ENCODE measurements around the gene XRCC4. TPM values are rescaled to one million over a fixed set of nuclear protein-coding genes. Genes with fewer than 3 reads are reported as not detected.

The XRCC4 gene
- total RNA-seq, 1 donor from 2014 or later: 12.3 TPM

DNA sequence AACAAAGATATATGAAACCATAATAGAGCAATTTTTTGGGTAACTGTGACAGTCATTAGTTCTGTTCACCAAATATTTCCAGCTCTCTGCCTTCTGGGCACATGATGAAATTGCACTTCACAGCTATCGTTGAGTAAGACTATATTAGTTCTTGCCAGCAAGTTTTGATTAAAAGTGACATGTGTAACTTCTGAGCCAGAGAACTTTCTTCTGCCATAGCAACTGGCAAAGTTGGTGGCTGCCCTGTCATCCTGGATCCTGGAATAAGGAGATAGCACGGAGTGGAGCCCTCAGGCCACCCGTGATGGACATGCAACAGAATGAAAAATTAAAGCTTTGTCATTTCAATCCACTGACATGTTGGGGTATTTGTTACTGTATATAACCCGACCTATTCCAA is 199.8 kb downstream of the XRCC4 start:
- DNase-seq (ENCODE audit: low read depth): peak; percentile 33

DNA sequence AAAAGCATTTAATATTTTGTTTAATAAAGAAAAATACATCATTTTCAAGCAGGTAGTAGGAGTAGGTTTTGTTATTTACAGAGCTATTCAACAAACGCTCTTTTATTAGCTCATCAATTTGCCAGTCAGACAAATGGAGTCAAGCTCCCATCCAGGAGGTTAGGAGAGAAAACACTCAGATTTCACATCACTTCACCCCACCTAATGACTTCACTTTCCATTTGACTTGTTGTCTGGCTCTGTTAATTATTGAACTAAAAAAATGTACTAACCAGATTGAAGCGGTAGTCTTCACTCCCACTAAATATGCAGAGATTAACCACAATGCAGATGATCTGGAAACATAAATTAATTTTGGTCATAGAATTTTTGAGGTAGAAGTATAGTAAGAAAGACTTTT is 200.6 kb downstream of the XRCC4 start:
- peak; percentile 83 for DNase-seq (ENCODE audit: low read depth)

DNA sequence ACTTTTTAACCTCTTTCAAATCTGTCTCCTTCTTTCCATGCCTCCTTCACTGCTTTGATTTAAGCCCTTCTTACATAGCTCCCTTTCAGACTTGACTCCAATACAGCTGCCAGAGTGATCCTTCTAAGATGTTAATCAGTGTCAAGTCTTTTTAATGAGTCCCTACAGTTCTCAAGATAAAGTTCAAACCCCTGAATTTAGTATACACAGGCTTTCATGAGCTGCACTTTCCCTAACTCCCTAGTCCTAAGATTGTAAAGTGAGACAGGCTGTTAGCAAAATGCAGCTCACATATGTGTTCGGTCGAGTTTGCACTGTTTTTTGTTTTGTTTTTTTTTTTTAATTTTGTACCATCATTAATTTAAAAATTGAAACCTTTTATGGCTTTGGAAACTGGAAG is 203.8 kb downstream of the XRCC4 start:
- peak; percentile 34 for DNase-seq (ENCODE audit: low read depth)

DNA sequence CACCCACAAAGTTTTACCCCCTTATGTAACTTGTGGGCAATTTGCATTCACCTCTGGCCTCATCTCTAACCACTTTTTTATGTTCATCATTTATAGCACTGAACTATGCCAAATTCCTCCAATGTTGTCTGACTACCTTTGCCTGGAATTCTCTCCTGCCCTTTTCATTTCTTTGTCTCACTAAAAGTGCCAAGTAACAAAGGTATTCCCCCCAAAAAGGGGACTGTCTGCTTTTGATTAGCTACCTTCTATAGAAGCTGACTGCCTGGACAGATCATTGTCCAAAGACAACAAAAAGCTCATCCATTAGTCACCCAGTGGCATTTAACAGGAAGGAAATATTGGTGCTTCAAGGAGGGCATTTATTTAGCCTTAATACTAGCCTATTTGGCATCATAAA is 204.3 kb downstream of the XRCC4 start:
- DNase-seq (ENCODE audit: low read depth): peak; percentile 93

DNA sequence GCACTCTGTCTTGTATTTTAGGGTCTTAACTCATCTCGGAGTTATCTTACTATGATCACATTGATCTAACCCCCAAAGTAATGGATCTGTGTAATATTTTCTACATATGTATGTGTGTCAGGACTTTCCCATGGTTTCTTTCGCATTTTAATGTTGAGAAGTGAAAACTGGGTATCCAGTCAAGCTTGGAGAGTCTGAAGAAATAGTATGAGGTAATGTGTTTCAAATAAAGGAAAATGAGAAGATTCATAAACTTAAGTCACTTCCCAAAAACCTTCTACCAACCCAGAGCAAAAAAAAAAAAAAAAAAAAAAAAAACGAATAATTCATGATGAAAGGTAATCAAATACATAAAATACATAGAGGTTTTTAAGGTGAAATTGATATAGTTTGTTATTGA is 206.4 kb downstream of the XRCC4 start:
- no peak for DNase-seq (ENCODE audit: low read depth)

DNA sequence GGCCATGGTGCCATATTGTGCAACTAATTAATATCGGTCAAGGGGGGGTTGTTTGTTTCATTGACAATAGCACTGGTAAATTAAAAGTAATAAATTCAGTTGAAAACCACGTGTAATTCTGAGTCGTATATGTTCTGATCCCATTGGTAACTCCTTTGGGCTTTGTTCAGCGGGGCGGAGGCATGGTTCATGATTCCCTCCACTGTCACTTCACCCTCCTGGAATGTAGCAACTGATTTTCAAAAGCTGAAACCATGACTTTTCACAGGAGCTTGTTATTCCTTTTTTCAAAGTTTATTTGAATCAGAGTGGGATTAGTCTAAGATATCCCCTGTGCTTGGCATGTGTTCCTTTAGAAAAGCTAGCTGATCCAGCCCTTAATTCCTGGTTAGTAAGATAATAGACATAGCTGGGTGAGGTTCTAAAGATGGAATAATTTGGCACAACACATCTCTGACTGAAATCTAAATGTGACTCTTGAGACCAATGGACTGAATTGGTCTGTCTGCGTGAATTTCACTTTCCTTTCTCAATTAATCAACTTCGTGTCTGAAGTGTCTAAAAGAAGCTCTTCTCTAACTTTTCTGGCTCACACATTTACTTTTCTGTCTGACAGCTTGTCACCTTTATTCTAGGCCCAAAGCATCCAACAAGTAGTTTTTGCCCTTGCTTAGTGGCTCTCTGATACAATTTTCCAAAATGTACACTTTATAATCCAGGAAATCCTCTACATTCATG is 208.5 kb downstream of the XRCC4 start:
- DNase-seq (ENCODE audit: low read depth): no peak

DNA sequence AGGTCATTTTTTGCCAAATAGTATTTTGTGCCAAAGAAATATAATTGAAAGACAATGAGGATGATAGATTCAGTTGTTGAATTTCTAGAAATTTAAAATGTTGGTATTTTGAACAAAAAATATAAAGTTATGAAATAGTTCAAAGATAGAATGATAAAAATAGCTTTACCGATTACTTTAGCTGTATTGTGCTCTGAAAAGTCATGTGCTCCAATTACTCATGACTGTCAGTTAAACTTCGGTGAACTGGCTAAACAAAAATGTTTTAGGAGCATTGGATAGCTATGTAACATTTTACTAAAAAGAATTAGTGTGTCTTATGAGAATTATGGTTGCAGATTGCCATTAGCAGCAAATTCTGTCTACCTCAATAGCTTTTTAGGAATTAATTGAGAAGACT is 216.9 kb downstream of the XRCC4 start:
- DNase-seq (ENCODE audit: low read depth): no peak

DNA sequence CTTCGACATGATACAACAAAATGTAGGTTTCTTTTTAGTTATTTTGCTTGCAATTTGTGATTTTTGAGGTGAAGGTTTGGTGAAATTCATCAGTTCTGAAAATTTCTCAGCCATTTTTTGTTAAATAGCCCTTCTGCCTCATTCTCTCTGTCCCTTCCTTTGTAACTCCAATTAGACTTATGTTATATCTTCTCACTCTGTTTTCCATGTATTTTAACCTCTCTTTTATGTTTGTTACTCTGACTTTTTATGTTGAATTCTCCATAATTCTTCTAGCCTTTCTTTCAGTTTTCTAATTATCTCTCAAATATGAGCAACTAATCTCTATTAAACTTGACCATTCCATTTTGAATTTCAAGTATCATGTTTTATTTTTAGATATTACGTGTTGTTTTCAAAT is 222.0 kb downstream of the XRCC4 start:
- no peak for DNase-seq (ENCODE audit: low read depth)

DNA sequence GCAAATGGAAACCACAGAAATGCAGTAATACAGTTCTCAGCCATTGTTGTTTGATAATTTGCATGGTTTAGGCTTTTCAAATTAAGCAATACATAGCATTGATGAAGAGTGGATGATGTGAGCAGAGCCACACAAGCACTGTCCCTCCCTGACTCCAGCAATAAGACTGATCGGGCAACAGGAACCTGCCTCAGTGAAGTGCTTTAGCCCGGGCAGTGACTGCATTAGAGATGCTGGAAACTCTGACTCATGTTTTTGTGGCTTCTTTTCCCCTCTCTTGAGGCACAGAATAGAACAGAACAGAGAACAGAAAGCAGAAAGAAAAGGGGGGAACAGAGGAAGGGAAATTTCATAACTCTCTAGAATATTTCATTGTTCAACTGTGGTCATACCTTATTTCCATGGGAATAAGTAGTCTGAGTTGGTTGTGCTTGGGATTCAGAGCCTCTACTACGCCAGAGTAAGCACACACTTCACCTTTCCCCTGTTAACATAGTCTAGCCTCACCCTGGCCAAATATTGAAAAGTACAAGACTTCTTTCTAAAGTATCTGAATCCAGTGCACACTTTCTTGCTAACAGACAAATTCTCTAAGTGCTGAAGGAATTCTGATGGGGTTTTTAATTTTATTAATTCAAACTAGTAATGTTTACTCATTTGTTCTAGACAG is 229.4 kb downstream of the XRCC4 start:
- DNase-seq (ENCODE audit: low read depth): peak; percentile 87

DNA sequence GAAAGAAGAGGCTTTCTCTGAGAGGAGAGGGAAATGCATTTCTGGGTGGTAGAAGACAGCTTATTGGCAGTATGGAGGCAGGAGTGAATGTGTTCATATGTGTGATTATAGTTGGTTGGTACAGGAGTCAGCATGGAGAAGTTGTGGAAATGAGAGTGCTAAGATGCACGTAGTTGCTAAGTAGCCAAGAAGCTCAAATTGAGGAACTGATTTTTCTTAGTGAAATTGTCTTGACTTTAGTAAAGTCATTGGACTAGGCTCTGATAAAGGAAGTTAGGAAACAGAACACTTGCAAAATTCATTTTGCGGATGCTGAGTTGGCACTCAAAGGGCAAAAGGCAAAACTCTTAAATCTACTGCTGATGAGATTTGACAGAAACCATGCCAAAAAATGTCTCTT is 235.3 kb downstream of the XRCC4 start:
- no peak for DNase-seq (ENCODE audit: low read depth)

DNA sequence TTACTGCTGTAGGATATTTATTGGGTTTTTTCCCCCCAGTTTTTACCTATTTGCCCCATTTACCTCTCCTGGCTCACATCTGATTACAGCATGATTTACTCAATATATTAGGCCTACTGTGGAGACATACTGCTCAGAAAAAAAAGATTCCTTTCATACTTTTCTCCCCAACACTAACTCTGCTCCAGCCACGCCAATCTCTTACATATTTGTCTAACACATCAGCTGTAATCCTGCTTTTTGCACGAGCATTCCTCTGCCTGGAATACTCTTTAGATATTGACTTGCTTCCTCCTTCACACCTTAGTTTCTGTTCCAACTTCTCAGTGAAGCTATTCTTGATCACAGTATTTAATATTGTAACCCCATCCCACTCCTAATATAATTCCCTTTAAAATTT is 236.1 kb downstream of the XRCC4 start:
- no peak for DNase-seq (ENCODE audit: low read depth)

DNA sequence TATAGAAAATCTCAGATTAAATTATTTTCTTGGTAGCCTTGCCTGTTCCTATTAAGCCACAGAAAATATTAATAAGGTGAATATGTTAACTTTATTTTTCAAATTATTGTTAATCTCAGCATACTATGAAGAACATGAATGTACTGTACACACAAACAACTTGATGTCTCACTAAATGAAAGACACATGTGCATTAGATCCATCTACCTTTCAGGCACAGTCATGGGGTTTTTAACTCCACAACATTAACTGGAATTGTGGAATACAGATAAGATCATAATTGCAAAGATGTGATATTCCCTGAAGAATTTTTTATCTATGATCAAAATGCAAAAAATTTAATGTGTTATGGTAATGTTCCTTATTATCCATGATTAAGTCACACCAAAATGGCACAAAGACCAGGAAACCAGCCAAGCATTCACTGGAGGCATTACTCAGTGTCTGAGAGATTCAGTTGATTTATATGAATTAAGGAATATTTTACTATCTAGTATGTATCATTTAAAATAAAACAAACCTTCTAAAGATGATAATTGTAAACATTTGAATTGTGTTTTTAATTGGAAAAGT is 244.2 kb downstream of the XRCC4 start:
- DNase-seq (ENCODE audit: low read depth): no peak

DNA sequence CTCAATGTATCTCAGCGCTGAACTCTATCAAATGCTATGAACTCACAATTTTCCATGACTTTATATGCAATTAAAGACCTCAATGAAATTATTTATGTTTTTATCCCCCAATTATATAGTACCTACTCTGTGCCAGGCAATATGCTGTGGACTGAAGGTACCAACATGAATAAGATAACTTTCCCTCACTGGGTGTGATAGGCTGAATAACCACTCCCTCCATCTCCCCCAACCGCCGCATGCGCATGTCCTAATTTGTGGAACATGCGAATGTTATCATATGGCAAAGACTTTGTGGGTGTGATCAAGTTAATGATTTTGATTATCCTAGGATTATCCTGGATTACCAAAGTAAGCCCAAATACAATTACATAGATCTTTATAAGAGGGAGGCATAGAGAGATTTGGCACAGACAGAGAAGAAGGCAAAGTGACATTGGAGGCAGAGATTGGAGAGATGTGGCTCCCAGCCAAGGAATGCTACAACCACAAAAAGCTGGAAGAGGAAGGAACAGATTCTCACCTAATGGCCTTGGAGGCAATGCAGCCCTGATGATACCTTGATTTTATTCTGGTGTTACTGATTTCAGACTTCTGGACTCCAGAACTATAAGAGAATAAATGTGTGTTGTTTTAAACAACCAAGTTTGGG is 245.1 kb downstream of the XRCC4 start:
- DNase-seq (ENCODE audit: low read depth): no peak

DNA sequence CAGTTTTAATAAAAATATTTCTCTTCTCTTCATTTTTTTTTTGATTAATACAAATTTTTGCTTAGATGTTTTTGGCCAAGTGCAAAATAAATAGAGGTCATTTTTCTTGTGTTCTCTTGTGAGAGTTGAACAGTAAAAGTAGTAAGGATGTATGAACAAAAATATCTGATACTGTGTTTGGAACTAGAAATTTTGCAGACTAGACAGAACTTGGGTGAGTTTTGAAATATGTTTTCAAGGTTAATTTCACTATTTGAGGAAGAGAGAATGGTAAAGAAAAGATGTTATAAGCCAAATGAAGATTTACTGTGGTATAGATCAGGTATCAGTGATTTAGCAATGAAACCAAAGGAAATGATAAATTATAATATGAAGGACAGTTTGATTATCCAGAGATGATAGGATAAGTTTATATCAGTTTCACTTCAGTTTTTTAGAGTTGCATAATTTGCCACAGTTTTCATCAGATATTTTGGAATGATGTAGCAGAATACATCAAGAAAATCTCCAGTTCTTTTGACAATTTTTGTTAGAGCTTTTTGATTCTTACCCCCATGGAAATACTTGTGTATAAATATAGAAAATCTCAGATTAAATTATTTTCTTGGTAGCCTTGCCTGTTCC is 246.3 kb downstream of the XRCC4 start:
- no peak for DNase-seq (ENCODE audit: low read depth)

DNA sequence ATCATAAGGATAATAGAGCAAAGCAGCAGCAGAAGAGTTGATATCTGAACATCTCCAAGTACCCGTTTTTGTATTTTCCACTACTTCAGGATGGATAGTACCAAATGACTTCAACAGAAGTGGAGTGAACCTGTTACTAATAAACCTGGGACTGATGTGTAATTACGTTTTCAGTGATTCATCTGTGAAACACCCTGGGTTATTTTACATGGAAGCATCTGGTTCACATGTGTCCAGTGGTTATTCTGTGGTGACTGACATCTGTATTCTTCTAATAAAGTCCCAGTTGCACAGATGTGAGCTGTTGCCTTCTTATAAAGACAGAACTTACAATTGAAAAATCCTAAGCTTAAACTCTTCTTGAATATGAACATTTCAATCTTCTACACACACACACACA is 254.5 kb downstream of the XRCC4 start:
- peak; percentile 48 for DNase-seq (ENCODE audit: low read depth)

DNA sequence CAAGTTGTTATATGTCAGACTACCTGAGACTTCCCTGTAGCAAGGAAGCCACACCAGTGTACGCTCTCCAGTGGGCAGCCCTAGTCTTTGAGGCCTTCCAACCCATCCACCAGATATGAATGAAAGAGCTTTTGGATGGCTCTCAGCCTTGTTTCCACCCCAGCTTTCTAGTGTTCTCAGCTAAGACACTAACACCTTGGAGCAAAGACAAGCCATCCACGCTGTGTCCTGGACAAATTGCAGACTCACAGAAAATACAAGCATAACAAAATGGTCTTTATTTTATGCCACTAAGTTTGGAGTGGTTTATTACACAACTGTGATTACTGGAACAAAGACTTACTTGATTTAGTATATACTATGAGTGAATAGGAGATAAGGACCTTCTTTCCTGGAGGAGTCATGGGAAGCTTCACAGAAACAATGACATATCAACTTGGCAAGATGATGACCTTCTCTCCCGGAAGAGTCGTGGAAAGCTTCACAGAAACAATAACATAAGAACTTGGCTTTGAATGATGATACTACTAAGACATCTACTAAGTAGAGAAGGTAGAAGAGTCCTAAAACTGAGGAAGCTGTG is 260.2 kb downstream of the XRCC4 start:
- no peak for DNase-seq (ENCODE audit: low read depth)

DNA sequence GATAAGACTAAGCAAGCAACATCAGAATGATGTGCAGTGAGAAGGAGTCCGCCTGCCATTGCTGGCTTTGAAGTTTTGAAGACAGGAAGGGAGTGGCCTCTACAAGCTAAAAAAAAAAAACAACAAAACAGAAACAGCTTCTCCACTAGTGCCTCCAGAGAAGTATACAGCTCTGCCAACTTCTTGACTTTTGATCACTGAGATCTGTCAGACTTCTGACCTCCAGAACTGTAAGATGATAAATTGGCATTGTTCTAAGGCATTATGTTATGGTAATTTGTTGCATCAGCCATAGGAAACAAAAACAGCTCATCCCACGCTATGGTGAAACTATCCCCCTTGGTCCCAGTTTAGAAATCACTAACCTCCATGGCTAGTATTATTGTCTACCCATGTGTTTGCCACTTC is 263.2 kb downstream of the XRCC4 start:
- DNase-seq (ENCODE audit: low read depth): no peak

DNA sequence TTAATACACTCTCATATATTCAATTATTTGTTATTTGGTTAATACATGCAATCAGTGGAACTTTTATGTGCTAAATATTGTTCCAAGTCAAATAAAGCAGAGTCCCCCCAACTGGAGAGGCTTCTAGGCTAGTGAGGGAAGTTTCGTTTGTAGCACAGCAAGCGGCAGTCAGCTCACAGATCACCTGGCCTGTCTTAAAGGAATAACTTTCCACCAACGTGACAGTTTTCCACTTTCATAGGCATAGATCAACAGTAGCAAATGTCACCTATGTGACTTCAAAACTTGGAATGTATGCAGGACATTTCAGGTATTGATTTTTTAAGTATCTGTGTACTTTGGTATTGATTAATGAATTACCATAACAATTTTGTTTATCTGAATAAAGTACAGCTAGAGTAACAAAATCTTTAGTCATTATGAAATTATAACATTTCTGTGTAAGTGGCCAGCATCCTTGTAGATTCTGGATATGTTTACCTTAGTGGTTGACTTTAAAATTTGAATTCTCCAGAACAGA is 264.5 kb downstream of the XRCC4 start:
- DNase-seq (ENCODE audit: low read depth): no peak

DNA sequence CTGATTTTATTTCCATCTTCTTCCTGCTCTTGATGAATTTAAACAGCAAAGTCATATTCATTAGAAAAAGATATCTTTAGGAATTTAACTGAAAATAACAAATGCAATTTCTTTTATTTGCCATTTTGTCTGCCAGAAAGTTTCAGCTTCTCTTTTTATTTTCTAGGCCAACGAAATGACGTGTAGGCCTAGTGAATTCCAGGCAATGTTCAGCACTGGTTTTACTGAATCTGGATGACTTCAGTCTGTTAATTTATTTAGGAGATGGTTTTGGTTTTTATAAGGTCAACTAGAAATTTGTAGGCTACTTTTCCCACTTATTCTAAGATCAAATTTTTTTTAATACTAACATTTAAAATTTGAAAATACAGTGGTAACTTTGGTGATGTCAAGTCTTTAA is 265.1 kb downstream of the XRCC4 start:
- DNase-seq (ENCODE audit: low read depth): no peak

DNA sequence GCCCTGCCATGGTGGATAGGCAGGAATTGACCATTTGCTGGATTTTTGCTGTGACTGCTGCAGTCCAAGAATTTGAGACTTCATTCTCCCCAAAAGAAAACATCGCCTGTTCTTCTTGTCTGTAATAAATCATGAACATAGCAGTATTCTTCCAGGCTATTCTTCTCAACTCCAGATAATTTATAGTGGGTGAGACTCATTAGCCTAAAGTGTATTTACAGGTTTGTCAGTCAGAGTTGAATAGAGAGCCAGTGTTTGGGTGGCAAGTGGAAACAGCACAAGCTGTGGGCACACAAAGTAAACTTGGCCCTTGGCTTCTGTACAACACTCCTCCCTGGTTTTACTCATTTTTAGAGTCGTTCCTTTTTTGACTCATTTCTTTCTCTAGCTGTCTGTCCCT is 266.0 kb downstream of the XRCC4 start:
- peak; percentile 14 for DNase-seq (ENCODE audit: low read depth)

DNA sequence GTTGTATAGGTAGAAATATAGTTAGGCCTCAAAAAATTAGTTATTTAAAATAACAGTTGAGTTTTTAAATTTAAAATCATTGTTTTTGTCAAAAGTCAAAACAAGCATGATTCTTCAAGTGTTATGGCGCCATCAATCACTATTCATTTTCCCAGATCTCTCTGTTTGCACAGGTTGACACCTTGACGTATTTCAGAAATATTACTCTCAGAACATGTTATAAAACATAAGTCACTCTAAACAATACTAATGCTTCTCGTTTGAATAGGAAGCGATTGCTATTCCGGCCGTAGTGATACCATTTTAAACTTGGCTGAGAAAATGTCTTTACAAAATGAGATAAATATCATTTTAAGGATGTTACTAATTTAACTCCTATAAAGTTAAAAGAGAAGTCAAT is 268.1 kb downstream of the XRCC4 start:
- no peak for DNase-seq (ENCODE audit: low read depth)

DNA sequence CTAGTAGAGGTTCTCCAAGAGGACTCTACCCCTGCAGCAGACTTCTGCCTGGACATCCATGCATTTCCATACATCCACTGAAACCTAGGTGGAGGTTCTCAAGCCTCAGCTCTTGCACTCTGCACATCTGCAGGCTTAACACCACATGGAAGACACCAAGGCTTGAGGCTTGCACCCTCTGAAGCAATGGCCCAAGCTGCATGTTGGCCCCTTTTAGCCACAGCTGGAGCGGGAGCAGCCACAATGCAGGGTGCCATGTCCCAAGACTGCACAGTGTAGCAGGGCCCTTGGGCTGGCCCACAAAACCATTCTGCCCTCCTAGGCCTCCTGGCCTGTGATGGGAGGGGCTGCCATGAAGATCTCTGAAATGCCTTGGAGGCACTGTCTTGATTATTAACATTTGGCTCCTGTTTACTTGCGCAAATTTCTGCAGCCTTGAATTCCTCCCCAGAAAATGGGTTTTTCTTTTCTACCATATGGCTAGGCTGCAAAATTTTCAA is 271.0 kb downstream of the XRCC4 start:
- no peak for DNase-seq (ENCODE audit: low read depth)
